ENCODE data around the gene DDRGK1.
A peak's percentile ranks its signal among the peaks of the same experiment; 100 is the strongest.

The DDRGK1 gene

DNA sequence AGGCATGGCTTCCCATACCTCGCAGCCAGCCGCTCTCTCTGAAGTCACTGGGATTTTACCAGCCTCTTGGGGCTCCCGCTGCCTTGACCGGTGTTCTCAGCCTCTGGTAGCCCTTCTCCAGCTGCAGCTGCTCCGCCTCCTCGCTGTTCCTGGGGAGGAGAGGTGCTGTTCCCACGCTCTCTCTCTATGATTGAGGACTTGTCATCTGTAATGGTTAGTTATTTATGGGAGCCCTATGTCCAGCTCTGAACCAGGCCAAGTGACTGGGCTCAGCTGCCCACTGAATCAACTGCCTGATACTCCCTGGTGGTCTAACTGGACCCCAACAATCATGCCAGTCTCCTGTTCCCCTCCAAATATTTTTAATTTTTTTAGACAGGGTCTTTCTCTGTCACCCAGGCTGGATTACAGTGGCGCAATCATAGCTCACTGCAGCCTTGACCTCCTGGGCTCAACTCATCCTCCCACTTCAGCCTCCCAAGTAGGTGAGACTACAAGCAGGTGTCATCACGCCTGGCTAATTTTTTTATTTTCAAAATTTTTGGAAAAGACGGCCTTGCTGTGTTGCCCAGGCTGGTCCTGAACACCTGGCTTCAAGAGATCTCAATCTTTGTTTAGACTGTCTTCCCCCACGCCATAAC, 39.4 kb upstream of the DDRGK1 start:
- Histone ChIP-seq H3K36me3 (no peaks in the 10 kb centered on the region), H3K27me3 (peaks cover 0 to 38% of the 10 kb centered on the region in 2 donors), H3K27ac (no peak overlapping the region), H3K4me3 (no peak overlapping the region), H3K9me3 (no peaks in the 10 kb centered on the region), H3K4me1 (peaks cover 0 to 29% (median 25%) of the 10 kb centered on the region in 4 donors)
- DNase-seq = no peak
- intact Hi-C loops (cut with DNase I; ENCODE audit: low total_unique reads) = no loop called here
- TF ChIP-seq, protein P1, sequence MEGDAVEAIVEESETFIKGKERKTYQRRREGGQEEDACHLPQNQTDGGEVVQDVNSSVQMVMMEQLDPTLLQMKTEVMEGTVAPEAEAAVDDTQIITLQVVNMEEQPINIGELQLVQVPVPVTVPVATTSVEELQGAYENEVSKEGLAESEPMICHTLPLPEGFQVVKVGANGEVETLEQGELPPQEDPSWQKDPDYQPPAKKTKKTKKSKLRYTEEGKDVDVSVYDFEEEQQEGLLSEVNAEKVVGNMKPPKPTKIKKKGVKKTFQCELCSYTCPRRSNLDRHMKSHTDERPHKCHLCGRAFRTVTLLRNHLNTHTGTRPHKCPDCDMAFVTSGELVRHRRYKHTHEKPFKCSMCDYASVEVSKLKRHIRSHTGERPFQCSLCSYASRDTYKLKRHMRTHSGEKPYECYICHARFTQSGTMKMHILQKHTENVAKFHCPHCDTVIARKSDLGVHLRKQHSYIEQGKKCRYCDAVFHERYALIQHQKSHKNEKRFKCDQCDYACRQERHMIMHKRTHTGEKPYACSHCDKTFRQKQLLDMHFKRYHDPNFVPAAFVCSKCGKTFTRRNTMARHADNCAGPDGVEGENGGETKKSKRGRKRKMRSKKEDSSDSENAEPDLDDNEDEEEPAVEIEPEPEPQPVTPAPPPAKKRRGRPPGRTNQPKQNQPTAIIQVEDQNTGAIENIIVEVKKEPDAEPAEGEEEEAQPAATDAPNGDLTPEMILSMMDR (IDR thresholded peaks at IDR 0.05) = no peak

DNA sequence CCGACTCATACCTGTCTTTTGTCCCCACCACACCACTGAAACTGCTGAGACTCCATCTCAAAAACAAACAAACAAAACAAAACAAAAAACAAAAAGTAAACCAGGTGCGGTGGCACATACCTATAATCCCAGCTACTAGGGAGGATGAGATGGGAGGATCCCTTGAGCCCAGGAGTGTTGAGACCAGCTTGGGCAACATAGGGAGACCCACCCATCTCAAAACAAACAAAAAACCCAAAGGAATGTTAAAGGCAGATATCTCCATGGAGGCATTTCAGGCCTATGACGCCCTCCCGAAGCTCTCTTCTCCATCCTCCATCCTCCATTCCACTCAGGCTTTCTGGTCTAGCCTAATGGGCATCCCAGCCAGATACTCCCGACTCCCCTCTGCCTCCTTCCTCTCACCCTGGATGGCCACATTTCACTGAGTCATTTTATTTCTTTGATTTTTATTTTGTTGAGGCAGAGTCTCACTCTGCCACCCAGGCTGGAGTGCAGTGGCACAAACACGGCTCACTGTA, 37.8 kb upstream of the DDRGK1 start:
- Histone ChIP-seq H3K36me3 (no peaks in the 10 kb centered on the region), H3K9me3 (no peaks in the 10 kb centered on the region), H3K27me3 (peaks cover 0 to 55% of the 10 kb centered on the region in 2 donors), H3K4me3 (no peak overlapping the region), H3K27ac (no peak overlapping the region), H3K4me1 (peaks cover 0 to 26% (median 25%) of the 10 kb centered on the region in 4 donors)
- TF ChIP-seq, protein P1 (IDR thresholded peaks at IDR 0.05) = no peak
- DNase-seq = no peak
- intact Hi-C loops (cut with DNase I; ENCODE audit: low total_unique reads) = no loop called here

DNA sequence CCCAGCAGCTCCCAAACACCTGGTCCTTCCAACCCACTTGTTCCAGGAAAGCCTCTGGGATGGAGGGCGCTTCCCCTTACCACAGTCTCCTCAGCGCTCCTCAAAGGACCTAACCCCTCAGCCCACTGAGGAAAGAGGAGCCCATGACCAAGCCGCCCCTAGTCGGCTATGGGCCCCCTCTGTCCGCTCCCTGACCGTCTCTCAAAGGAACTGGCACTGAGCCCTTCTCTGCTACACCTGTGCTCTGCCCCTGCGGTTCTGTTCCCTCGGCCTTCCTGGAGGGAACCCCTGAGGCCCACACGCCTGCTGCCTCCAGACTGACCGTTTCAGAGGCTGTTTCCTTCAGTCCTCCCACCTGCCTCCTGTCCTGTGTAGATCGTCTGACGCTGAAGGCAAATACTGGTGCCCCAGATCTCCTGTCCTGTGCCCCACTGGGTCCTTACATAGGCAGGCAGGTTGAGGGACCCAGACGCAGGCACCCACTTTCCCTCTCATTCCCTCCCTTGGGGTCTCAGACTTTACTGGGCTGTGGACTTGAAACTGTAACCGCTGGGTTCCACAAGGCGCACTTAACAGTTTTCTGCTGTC, 36.4 kb upstream of the DDRGK1 start:
- TF ChIP-seq, protein P1 (IDR thresholded peaks at IDR 0.05) = no peak
- Histone ChIP-seq H3K36me3 (no peaks in the 10 kb centered on the region), H3K4me1 (peaks cover 0 to 26% (median 25%) of the 10 kb centered on the region in 4 donors), H3K27ac (no peak overlapping the region), H3K27me3 (peaks cover 0 to 67% of the 10 kb centered on the region in 2 donors), H3K9me3 (no peaks in the 10 kb centered on the region), H3K4me3 (no peak overlapping the region)
- intact Hi-C loops (cut with DNase I; ENCODE audit: low total_unique reads) = no loop called here
- no peak for DNase-seq

DNA sequence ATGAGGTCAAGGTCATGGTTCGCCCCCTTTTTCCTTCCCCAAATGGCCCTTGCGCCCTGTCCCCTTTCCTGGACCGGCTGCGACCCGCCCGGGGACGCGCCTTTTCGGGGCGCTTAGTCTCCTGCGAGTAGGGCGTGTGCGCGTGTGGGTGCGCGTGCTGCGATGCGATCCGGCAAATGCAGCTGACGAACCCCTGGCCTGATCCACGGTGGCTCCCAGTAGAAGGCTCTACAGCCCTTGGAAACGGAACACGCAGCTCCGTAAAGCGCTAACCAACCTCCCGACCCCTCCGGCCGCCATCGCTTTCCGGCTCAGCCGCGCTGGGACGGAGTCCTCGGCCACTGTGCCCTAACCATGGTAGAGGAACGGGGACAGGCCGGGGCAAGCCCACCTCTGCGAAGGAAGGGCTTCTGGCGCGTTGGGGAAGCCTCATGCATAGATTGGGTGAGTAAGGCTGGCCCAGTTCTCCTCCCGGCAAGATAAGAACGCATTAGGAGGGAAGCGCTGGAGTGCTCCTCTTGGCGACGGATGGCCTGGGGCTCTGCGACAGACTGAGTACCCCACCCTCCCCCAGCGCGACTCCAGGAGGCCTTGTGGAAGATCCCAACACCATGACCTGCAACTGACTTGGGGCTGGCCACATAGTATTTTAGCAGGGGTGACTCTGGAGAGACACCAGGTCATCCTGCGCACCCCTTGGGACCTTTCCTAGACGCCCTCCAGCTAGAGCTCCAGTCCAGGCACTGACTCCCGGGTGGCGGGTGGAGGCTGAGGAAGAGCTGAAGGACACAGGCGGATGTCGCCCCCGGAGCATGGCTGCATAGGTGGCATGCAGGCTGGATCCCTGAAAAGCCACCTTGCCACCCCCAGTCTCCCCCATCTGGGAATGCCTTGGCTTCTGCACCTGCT, 35.6 kb upstream of the DDRGK1 start:
- H3K27me3 ChIP-seq = peaks cover 0 to 73% of the 10 kb centered on the region in 2 donors
- TF ChIP-seq, protein P1 (IDR thresholded peaks at IDR 0.05) = no peak
- no peaks in the 10 kb centered on the region for H3K36me3 ChIP-seq
- H3K9me3 ChIP-seq = no peaks in the 10 kb centered on the region
- peaks cover 0 to 26% (median 25%) of the 10 kb centered on the region in 4 donors for H3K4me1 ChIP-seq
- DNase-seq = no peak
- intact Hi-C loops (cut with DNase I; ENCODE audit: low total_unique reads) = no loop called here
- H3K27ac ChIP-seq = no peak overlapping the region
- H3K4me3 ChIP-seq = peak overlapping the region; percentile 55 to 72

DNA sequence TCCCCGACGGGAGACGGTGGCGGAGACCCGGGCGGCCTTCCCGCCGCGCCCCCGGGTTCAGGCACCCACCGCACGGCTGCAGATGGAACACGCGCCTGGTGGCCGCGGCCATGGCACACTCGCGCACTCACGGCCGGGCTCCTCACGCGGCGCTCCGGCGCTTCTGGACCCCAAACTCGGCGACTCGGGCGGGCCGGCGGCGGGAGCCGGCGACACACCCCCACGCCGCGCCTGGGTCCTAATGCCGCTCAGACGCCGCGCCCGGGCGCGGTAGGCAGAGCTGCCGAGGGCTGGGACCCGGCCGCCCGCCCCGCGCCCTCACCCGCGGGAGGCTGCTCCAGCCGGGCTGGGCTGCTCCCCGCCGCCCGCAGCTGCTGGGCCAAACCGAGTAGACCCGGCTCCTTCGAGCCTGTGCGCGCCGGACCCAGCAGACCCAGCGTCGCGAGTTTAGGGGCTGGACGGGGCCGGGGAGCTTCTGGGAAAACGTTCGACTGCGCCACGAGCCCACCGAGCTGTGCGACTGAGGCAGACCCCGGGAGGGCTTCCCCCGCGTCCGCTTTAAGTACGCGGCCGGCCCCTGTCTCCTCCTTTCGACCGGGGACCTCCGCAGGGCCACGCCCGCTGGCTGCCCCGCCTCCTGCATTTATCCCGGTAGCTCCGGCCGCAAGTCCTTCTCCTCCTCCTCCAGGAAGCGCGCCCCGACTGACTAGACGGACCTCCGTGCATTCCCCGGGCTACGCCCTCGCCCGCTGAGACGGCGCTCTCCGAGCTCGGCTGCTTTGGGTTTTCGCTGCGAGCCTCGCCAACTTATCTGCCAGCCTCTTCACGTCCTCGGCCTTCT, 34.8 kb upstream of the DDRGK1 start, which contains the start of gene SLC4A11:
SLC4A11 (minus strand) TSS at position 165 of the 841 bp plus-strand sequence; CDS start at position 112, 53 bp downstream.
- H3K9me3 ChIP-seq = no peaks in the 10 kb centered on the region
- H3K27ac ChIP-seq = no peak within 1 kb of the TSS
- H3K4me1 ChIP-seq = peaks cover 0 to 26% (median 25%) of the 10 kb centered on the region in 4 donors
- TF ChIP-seq, protein P1 (IDR thresholded peaks at IDR 0.05) = no peak
- intact Hi-C loops (cut with DNase I; ENCODE audit: low total_unique reads) = no loop called here
- DNase-seq = peak in 1 of 2 donors; percentile 45
- H3K27me3 ChIP-seq = peaks cover 0 to 70% of the 10 kb centered on the region in 2 donors
- H3K4me3 ChIP-seq = peak within 1 kb of the TSS; percentile 55 to 72
- H3K36me3 ChIP-seq = no peaks in the 10 kb centered on the region

All from tibial artery (tissue), 4 donors.